PFSK-1 (cell line): ENCODE measurements around the gene KRTAP23-1.

Experiments used
- POLR2AphosphoS5 ChIP-seq: IDR thresholded peaks from 2 replicates; pipeline ENCODE4 v1.6.1; 2012; ENCODE audit warnings: low read depth, mild to moderate bottlenecking, control low read depth, low read length, moderate library complexity
- REST ChIP-seq, 2 experiments: IDR thresholded peaks; 2 replicates each; pipeline versions ENCODE4 v1.6.1 to v1.8.0; 2011 to 2012; ENCODE audit warnings: low read depth in 2 of 2, low read length in 2 of 2, control low read depth in 1 of 2, inconsistent platforms in 1 of 2, mild to moderate bottlenecking in 1 of 2, moderate library complexity in 1 of 2; ENCODE audit not compliant: insufficient read depth in 1 of 2
- SIN3A ChIP-seq: IDR thresholded peaks from 2 replicates; pipeline ENCODE4 v1.6.1; 2012; ENCODE audit warnings: mild to moderate bottlenecking, low read length, moderate library complexity, borderline replicate concordance; ENCODE audit not compliant: insufficient read depth
- TAF1 ChIP-seq: IDR thresholded peaks from 2 replicates; pipeline ENCODE4 v1.6.1; 2012; ENCODE audit warnings: low read length, control low read depth, borderline replicate concordance; ENCODE audit not compliant: insufficient read depth

DNA sequence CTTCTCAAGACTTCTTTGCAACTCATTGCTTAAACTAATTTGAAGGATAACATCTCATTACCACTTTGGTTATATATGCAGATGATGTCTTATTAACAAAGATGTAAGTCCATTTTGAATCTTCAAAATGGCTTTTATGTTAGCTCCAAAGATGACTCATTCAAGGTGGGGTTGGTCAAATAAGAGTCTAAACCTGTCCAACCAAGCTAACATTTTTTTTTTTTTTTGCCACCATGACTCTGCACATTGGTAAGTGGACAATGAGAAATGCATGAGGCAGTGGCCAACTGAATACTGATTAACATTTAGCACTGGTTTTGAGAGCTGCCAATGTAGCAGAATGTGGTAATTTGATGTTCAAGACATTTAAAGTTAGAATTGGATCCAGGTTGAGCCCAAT is 10.6 kb downstream of the KRTAP23-1 start:
- TF ChIP-seq REST (IDR thresholded peaks at IDR 0.05; ENCODE audit: insufficient read depth in 1 of 2, low read depth in 2 of 2, low read length in 2 of 2) (no peak), POLR2AphosphoS5 (no peak), SIN3A (no peak), TAF1 (no peak)
